GM18951 (cell line): ENCODE results near the gene CCL19.

Source experiments
- POLR2A ChIP-seq: IDR thresholded peaks from 4 replicates; pipeline ENCODE4 v1.6.1; 2011; ENCODE audit warnings: mild to moderate bottlenecking; ENCODE audit not compliant: insufficient read length, insufficient read depth; ENCODE audit errors: extremely low read depth
- in situ Hi-C: fragments of 300-500 bp; cut with MboI; formaldehyde crosslinking; loops from one replicate; pipeline ENCODE4 v1.12.0; 2022; ENCODE audit warnings: low sequenced_read_pairs, mixed read lengths, inconsistent platforms; ENCODE audit not compliant: unreplicated experiment

The CCL19 gene

GRCh38 chr9:34710023-34710422 lies 18.9 kb upstream of the CCL19 start, which contains the start of gene CCL21:
Gene CCL21 (minus strand): TSS chr9:34710136. CDS start chr9:34710066, 70 bp downstream.
- TF ChIP-seq POLR2A, result no peak
- in situ Hi-C loops, result no loop called here

GRCh38 chr9:34709196-34709978 lies 18.3 kb upstream of the CCL19 start:
- TF ChIP-seq POLR2A, result no peak
- in situ Hi-C loops, result no loop called here

- TF ChIP-seq POLR2A, result no peak
- in situ Hi-C loops, result no loop called here
Measured at GRCh38 chr9:34707130-34707529, 16.1 kb upstream of the CCL19 start.

GRCh38 chr9:34701769-34702736 lies 11.0 kb upstream of the CCL19 start:
- in situ Hi-C loops, result no loop called here
- no peak for TF ChIP-seq POLR2A

- in situ Hi-C loops, result no loop called here
- no peak for TF ChIP-seq POLR2A
Measured at GRCh38 chr9:34701023-34701768, 10.1 kb upstream of the CCL19 start.

GRCh38 chr9:34694811-34695210 lies 3.7 kb upstream of the CCL19 start:
- TF ChIP-seq POLR2A, result no peak
- in situ Hi-C loops, result no loop called here

GRCh38 chr9:34693560-34693959 lies 2.5 kb upstream of the CCL19 start:
- no peak for TF ChIP-seq POLR2A
- in situ Hi-C loops, result no loop called here

- in situ Hi-C loops, result no loop called here
- TF ChIP-seq POLR2A, result no peak
Measured at GRCh38 chr9:34691936-34692315, 850 bp upstream of the CCL19 start.

- no peak for TF ChIP-seq POLR2A
- in situ Hi-C loops, result no loop called here
Measured at GRCh38 chr9:34689512-34689911, 1.6 kb downstream of the CCL19 start.

- in situ Hi-C loops, result no loop called here
- TF ChIP-seq POLR2A, result no peak
Measured at GRCh38 chr9:34689116-34689470, 2.0 kb downstream of the CCL19 start.

GRCh38 chr9:34688329-34689115 lies 2.6 kb downstream of the CCL19 start:
- no peak for TF ChIP-seq POLR2A
- in situ Hi-C loops, result no loop called here

- TF ChIP-seq POLR2A, result no peak
- in situ Hi-C loops, result no loop called here
Measured at GRCh38 chr9:34687276-34688030, 3.6 kb downstream of the CCL19 start.
